ENCODE measurements around the gene MSANTD2.

DNA sequence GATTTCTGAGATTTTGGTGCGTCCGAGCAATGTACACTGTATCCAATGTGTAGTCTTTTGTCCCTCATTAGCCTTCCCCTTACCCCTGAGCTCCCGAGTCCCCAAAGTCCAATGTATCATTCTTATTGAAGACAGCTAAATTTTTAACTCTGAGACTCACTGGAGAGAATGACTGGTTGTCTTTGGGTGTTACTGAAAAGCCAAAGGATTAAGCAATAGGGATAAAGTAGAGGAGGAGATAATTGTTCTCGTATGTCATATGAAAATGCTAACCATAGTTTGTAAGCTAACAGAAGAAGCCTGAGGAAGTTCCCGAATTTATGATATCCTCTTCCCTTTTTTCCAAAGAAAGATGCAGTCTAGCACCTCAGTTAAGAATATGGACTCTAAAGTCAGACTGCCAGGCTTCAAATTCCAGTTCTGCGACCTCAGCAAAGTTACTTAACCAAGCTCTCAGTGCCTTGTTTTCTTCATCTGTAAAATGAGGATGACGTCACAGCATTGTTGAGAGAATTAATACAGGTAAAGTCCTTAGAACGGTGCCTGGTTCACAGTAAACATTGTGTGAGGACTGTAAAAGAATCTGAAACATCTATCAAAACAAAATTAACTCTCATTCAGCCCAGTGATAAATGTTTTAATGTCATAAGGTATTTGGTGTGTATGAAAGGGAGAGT lies 1.6 kb upstream of the MSANTD2 start:
- no peak for TF ChIP-seq POLR2A (IDR thresholded peaks at IDR 0.05)
- TF ChIP-seq, protein P1, sequence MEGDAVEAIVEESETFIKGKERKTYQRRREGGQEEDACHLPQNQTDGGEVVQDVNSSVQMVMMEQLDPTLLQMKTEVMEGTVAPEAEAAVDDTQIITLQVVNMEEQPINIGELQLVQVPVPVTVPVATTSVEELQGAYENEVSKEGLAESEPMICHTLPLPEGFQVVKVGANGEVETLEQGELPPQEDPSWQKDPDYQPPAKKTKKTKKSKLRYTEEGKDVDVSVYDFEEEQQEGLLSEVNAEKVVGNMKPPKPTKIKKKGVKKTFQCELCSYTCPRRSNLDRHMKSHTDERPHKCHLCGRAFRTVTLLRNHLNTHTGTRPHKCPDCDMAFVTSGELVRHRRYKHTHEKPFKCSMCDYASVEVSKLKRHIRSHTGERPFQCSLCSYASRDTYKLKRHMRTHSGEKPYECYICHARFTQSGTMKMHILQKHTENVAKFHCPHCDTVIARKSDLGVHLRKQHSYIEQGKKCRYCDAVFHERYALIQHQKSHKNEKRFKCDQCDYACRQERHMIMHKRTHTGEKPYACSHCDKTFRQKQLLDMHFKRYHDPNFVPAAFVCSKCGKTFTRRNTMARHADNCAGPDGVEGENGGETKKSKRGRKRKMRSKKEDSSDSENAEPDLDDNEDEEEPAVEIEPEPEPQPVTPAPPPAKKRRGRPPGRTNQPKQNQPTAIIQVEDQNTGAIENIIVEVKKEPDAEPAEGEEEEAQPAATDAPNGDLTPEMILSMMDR (IDR thresholded peaks at IDR 0.05): no peak
